ENCODE data around the gene ZNF516.

Gene ZNF516

DNA sequence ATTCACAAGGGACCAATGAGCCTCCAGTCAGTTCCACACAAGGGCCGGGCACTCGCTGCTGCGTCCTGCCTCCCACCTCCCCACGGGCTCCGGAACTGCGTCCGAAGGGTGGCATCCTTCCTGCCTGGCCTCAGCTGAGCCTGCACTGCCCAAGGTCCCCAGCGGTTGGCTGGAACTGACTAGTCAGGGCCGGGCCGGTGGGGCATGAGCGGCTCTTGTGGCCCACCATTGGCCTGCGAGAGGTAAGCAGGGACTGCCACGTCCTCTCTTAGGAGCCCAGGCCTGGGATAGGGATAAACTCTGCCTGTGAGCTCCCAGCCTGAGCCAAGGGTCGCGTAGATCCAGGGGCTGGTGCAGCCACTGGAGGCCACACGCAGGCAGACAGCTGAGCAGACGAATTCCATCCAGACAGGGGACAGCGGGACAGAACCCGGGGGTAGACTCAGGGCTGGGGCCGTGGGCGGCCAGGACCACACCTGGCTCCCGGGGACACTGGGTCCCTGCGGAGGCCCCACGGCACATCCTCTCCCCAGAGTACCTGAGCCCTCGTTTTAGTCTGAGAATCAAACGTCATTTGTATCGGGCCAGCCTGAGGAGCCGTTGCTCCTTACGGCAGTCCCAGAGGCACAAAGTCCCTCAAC, 148.4 kb downstream of the ZNF516 start:
- TF ChIP-seq, protein P1, sequence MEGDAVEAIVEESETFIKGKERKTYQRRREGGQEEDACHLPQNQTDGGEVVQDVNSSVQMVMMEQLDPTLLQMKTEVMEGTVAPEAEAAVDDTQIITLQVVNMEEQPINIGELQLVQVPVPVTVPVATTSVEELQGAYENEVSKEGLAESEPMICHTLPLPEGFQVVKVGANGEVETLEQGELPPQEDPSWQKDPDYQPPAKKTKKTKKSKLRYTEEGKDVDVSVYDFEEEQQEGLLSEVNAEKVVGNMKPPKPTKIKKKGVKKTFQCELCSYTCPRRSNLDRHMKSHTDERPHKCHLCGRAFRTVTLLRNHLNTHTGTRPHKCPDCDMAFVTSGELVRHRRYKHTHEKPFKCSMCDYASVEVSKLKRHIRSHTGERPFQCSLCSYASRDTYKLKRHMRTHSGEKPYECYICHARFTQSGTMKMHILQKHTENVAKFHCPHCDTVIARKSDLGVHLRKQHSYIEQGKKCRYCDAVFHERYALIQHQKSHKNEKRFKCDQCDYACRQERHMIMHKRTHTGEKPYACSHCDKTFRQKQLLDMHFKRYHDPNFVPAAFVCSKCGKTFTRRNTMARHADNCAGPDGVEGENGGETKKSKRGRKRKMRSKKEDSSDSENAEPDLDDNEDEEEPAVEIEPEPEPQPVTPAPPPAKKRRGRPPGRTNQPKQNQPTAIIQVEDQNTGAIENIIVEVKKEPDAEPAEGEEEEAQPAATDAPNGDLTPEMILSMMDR (IDR thresholded peaks at IDR 0.05; ENCODE audit: insufficient read depth, missing control alignments), result no peak
- no peak for FAIRE-seq
- DNase-seq (ENCODE audit: insufficient read length, low spot score), result no peak

DNA sequence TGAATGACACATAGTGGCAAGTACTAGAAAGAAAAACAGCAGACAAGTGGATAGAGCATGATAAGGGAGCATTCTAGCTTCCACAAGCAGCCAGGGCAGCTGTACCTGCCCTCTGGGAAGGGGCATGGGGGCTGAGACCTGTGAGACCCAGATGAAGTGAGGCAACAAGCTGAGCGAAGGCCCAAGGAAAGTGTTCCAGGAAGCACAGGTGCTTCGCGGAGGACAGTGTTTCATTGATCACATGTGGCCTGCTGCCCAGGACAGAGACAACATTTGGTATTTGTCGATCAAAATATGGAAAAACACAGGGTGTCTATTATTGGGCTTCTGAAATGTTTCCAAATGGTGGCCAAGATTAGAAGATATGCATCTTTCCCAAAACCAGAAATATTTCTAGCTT, 149.1 kb downstream of the ZNF516 start:
- TF ChIP-seq, protein P1 (IDR thresholded peaks at IDR 0.05; ENCODE audit: insufficient read depth, missing control alignments), result no peak
- FAIRE-seq, result peak; percentile 79
- DNase-seq (ENCODE audit: insufficient read length, low spot score), result no peak

DNA sequence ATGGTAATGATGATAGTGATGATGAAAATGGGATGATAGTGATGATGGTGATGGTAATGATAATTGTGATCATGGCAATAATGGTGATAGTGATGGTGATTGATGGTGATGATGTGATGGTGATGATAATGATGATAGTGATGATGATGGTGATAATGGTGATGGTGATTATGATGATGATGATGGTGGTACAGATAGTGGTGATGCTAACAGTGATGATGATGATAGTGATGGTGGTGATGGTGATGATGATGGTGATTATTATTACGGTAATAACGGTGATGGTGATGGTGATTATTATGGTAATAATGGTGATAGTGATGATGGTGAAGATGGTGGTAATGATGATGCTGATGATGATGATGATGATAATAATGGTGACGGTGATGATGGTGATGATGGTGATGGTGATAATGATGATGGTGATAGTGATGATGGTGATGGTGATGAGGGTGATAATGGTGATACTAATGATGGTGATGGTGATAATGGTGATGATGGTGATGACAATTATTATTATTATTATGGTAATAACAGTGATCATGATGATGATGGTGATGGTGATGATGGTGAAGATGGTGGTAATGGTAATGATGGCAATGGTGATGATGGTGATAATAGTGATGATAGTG, 151.0 kb downstream of the ZNF516 start:
- DNase-seq (ENCODE audit: insufficient read length, low spot score), result no peak
- TF ChIP-seq, protein P1 (IDR thresholded peaks at IDR 0.05; ENCODE audit: insufficient read depth, missing control alignments), result no peak
- peak; percentile 100 for FAIRE-seq

DNA sequence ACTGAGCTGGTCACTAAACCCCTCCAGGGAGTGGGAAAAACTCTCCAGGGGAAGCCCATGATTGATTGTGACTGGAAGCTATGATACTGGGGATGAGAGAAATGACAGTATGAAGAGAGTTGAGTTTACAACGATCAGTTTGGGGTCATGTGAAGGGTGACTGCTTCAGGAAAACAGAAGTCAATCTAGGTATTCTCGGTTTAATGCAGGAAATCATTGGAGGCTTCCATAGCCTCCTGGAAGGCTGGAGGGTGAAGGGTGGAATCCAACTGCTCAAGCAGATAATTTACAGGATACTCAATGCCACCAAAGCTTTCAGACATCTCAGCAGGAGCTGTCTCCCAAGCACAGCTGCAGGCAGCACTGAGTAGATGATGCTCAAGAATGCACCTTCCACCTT, 154.6 kb downstream of the ZNF516 start:
- TF ChIP-seq, protein P1 (IDR thresholded peaks at IDR 0.05; ENCODE audit: insufficient read depth, missing control alignments), result no peak
- no peak for DNase-seq (ENCODE audit: insufficient read length, low spot score)
- peak; percentile 75 for FAIRE-seq

DNA sequence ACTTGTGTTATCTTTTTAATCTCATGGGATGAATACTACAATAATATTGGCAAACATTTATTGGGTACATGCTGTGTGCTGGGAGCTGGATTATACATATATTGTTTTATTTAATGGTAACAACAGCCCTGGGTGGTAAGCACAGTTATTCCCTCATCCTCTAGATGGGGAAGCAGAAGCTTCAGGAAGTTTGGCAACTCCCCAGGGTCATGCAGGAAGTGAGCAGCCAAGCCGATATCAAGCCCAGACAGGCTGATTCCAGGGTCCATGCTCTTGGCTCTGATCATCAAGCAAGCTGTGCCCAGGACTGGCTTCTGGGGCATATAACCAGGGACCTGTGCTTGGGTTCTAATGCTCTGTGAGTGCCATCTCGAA, 155.8 kb downstream of the ZNF516 start:
- DNase-seq (ENCODE audit: insufficient read length, low spot score) (no peak), FAIRE-seq (no peak)
- TF ChIP-seq, protein P1 (IDR thresholded peaks at IDR 0.05; ENCODE audit: insufficient read depth, missing control alignments), result no peak

DNA sequence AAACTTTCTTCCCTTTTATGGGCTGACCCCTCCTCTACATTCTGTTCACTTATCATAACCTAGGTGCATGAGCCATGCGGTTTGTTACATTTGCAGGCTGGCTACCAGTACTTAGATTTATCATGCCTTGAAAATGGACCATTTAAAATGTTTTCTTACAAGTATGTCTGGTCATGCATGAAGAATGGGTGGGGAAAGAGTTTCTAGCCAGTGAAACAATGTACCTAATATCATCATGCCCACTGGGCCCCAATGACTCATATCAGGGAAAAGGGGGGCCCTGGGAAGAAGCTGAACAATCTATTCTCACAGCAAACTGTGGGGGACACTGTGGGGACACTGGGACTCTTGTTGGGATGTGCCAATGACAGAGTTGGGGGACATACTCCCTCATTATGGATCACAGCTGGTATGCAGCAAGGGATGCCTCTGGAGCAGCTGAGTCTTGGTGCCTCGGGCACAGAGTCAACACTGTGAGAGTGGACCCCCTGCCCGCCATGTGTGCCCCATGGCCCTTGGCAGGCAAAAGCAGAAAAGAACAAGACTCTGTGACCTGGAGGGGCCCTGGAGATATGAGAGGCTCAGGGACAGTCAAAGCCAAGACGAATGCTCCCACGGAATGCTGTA, 156.3 kb downstream of the ZNF516 start:
- no peak for FAIRE-seq

More for the DNA sequence above, 156.3 kb downstream of the ZNF516 start:
- TF ChIP-seq, protein P1 (IDR thresholded peaks at IDR 0.05; ENCODE audit: insufficient read depth, missing control alignments), result no peak
- no peak for DNase-seq (ENCODE audit: insufficient read length, low spot score)

Measured in D721Med (cell line).